AG09319 (cell line): Measurements from ENCODE around the gene PLEKHG4.

ENCODE experiments used
- DNase-seq: peaks from one replicate; pipeline ENCODE4 v3.0.0-alpha.2; 2010; ENCODE audit warnings: low read depth; ENCODE audit errors: extremely low read depth
- CTCF ChIP-seq: IDR thresholded peaks from 2 replicates; pipeline ENCODE4 v1.5.1; 2011; ENCODE audit warnings: low read depth, mild to moderate bottlenecking, inconsistent platforms, low read length, moderate library complexity

Gene PLEKHG4

GRCh38 chr16:67260426-67261063, 18.8 kb upstream of the PLEKHG4 start:
- TF ChIP-seq CTCF: peak; percentile 75
- peak; percentile 52 for DNase-seq

GRCh38 chr16:67263201-67263600, 16.1 kb upstream of the PLEKHG4 start:
- TF ChIP-seq CTCF: no peak
- no peak for DNase-seq

DNA sequence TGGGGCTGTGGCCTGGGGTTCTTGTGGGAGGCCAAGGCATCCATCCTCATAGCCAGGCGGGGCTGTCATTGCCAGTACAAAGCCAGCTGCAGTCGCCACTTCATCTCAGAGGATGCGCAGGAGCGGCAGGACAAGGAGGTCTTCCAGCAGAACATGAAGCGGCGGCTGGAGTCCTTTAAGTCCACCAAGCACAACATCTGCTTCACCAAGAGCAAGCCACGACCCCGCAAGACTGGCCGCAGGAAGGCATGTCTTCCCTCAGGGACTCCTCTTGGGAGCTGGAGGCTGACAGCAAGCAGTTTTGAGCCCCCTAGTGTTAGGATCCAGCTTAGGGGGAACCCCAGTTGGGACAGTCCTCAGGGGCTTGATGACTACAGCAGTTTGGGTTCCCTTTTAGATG, 15.1 kb upstream of the PLEKHG4 start:
- no peak for DNase-seq
- no peak for TF ChIP-seq CTCF

DNA sequence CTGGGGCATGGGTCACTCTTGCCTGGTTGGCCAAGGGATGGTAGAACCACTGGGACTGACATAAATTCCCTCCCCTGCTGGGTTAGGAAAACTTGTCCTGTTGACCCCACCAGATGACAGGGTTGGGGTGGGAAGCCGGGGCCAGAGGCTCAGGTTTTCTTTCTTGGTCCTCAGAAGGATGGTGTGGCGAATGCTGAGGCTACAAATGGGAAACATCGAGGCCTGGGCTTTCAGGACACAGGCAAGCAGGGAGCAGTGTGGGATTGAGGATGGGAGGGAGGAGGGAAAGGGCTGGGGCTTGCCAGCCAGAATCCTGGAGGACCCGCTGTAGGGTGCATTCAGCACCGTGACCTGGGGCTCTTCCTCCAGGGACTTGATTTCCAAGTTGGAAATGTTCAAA, 14.5 kb upstream of the PLEKHG4 start:
- no peak for TF ChIP-seq CTCF
- no peak for DNase-seq

GRCh38 chr16:67265834-67266233, 13.5 kb upstream of the PLEKHG4 start:
- TF ChIP-seq CTCF: no peak
- no peak for DNase-seq

- DNase-seq: peak; percentile 92
Measured at GRCh38 chr16:67268136-67268579, 11.2 kb upstream of the PLEKHG4 start.

DNA sequence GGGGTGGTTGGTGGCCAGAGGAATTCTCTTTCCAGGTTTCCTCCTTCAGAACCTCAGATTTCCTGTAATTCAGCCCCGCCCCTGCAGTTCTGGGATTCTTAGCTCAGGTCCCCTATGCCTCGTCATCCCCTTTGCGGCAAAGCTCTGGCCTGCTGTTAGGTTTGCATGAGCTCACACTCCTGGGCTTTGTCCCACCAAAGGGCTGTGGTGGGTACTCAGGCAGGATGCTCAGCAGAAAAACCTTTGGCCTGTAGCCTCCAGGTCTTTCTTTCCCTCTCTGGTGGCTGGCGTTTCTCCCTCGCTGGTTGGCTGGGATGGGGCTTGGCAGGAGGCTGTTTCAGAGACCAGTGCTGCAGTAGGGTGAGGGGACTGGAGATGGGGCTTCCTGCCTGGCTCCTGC, 9.6 kb upstream of the PLEKHG4 start:
- TF ChIP-seq CTCF: no peak

More at GRCh38 chr16:67268136-67268579, 11.2 kb upstream of the PLEKHG4 start:
- TF ChIP-seq CTCF: no peak

More for the DNA sequence above, 9.6 kb upstream of the PLEKHG4 start:
- no peak for DNase-seq
